CD4-positive, alpha-beta T cell treated with Interleukin-21 for 1 hour (primary cell): ENCODE results near the gene WDR5.
"Not testable (repeated sequence)": the region's sequence is repeated elsewhere in the genome, so short reads cannot be mapped to it uniquely, and the experiment has no call there.

Experiments used
- DNase-seq: peaks from one replicate; pipeline ENCODE4 v3.0.0-alpha.2; 2020

Gene WDR5

DNA sequence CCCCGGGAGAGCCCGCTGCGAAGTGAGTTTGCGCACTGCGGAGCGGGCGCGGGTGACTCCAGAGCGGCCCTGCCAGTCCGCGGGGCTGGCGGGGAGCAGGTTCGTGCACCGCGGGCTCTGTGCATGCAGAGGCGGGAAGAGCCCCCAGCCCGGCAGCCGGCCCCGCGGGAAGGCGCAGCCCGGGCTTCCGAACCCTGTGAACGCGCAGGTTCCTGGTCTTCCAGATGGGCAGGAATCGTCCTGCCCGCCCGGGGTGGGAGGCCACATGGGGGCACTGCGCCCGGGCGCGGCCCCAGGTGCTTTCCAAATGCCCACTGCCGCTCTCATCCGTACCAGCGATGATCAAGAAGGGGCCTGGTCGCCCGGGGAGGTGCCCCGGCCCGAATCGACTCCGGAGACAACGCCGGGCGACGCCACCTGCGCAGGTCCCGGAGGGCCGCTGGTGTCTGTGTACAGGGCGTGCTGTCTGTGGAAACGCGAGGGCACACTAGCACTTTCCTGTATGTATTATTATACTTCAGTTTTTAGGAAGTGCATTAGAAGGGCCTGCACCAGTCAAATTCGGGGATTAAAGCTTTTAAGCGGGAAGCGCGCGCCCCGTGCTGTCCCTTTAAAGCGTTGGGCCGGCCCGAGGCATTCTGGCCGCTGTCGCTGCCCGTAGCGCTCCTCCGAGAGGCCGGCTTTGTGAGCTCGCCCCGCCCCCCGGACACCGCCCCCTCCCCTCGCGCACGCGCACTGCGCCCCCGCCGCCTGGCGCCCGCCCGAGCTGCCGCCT is at the start of gene WDR5:
Gene WDR5, plus strand, starts transcription at position 740 of the 775 bp plus-strand sequence. CDS start 3,796 bp downstream, outside the sequence.
- DNase-seq, result peak; percentile 93

DNA sequence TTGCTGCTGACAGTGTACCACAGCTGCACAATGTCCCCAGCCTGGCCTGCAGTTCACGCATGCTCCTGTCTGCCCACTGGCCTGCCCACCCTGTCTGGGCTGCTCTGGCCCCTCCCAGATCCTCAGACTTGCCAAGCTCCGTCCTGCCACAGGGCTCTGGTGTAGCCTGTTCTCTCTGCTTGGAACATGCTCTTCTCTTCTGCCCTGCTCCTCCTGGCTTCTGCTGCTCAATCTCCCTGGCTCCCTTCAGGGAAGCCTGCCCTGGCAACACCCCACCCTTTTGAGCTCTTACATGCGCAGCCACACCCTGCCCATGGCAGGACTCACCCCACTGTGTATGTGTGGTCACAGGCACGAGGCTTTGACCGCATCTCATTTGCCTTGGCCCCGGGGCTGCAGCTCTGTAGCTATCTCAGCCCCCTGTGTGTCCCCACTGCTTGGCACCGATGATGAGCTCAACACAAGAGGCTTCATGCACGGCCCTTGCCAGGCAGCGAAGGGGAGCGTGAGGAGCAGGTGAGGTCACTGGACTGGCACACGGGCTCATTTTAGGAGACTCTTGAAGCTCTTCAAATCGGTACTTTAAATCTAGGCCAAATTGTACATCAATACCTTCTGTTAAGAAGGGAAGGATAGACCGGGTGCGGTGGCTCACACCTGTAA is 47.7 kb upstream of the WDR5 start:
- no peak for DNase-seq

DNA sequence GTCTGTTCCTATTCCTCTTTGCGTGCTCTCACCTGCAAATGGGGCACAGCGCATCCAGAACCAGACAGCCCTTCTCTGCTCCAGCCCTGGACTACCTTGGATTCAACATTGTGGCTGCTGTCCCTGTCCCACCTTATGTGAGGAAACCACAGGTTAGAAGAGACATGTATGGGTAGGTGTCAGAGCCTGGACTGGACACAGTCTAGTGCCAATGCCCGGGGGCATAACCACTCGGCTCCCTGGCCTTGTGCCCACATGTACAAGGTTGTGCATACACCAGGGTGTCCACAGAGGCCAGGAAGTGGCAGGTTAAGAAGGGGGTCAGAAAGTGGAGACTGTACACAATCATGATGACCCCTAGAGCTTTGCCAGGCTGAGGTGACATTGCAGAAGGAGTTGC is 45.9 kb upstream of the WDR5 start:
- DNase-seq, result no peak

DNA sequence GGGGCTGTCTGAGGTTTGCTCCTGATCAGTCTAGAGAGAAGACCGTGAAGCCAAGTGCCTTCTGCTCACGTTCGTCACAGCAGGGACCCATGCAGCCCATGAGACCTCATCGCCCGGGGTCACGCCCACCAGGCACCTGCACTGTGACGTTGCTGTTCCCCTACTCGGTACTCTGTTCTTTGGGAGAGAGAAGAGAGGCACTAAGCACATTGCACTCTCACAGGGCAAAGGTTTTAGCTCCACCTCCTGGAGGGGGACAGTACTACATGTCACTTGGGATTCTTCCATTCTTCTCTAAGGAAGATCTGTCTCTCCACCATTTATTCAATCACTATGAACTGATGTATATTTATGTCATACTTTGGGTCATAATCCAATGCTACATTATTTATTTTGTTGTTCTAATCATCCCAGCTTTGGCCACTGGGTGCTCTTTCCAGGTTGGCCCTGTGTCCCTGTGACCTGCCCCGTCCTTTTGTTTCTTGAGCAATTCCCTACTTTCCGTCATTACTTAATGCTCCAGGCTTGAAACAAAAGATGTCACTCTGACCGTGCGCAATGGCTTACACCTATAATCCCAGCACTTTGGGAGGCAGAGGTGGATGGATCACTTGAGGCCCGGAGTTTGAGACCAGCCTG is 36.6 kb upstream of the WDR5 start:
- DNase-seq, result peak; percentile 65

DNA sequence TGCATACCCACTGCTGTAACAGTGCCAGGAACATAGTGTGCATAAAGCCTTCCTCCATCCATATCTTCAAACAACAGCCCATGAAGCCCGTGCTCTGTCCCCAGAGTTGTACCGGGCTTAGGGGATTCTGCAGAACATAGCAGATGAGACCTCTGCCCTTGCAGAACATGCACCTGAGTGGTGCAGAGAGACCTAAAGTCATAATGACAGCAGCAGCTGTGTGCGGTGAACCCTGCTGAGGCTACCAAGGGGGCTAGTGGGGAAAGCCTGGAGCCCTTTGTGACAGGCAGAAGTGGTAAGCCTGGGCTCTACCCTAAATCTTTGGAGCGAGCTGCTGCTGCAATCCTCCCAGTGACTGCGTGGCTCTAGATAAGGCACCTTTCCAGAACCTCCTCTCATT is 35.8 kb upstream of the WDR5 start:
- DNase-seq, result no peak

DNA sequence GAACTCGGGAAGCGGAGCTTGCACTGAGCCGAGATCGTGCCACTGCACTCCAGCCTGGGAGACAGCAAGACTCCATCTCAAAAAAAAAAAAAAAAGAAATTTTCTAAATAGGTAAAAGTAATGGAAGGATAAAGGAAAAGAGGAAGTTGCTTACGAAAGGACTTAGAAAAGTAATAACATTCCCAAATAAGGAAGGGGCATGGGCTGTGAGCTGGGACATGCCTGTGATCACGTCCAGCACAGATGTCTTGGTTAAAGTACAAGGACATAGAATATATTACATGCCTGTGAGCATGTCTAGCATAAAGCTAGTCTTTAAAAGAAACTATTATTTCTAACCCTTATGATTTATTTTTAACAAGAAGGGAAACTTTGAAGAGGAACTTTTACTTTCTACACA is 34.7 kb upstream of the WDR5 start:
- not testable (repeated sequence) for DNase-seq

DNA sequence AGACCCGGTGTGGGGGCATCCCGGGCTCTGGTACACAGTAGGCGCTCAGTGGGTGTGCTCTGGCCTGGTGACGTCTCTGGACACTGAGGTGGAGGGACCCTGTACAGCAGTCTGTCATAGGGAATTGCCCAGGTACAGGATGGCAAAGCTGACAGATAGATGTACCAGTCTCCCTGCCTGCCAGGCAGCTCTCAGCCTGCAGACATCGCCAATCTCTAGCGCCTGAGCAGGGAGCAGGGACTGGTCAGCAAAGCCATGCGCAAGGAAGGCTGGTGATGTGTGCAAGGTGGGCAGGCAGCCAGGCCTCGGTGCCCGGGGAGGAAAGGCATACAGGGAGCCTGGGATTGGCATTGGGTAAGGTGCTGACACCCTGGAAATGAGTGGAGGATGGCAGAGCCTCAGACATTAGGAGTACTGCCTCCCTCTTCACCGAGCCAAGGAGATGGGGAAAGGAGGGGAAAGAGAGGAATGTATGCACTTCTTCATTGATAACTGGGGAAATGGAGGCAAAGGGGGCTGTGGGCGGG is 34.2 kb upstream of the WDR5 start:
- no peak for DNase-seq

DNA sequence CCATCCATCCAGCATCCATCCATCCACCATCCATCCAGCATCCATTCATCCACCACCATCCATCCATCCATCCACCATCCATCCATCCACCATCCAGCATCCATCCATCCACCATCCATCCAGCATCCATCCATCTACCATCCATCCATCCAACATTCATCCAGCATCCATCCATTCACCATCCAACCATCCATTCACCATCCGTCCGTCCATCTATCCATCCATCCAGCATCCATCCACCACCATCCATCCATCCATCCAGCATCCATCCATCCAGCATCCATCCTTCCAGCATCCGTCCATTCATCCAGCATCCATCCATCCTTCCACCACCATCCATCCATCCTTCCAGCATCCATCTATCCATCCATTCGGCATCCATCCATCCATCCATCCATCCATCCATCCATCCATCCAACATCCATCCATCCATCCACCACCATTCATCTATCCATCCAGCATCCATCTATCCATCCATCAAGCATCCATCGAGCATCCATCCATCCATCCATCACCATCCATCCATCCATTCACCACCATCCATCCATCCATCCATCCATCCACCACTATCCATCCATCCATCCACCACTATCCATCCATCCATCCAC is 32.4 kb upstream of the WDR5 start:
- no peak for DNase-seq

DNA sequence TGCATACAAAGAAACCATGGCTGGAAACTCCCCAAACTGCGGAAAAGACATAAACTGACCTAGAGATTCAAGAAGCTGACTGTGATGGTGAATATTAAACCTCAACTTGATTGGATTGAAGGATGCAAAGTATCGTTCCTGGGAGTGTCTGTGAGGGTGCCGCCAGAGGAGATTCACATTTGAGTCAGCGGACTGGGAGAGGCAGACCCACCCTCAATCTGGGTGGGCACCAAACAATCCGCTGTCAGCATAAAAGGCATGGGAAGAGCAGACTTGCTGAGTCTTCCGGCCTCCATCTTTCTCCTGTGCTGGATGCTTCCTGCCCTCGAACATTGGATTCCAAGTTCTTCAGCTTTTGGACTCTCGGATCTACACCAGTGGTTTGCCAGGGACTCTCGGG is 24.8 kb upstream of the WDR5 start:
- no peak for DNase-seq

DNA sequence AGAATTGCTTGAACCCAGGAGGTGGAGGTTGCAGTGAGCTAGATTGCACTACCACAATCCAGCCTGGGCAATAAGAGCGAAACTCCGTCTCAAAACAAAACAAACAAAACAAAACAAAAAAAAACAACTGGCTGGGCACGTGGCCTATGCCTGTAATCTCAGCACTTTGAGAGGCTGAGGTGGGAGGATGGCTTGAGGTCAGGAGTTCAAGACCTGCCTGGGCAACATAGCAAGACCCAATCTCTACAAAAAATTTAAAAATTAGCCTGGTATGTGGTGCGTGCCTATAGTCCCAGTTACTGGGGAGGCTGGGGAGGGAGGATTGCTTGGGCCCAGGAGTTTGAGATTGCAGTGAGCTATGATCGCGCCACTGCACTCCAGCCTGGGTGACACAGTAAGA is 23.3 kb upstream of the WDR5 start:
- DNase-seq, result no peak

DNA sequence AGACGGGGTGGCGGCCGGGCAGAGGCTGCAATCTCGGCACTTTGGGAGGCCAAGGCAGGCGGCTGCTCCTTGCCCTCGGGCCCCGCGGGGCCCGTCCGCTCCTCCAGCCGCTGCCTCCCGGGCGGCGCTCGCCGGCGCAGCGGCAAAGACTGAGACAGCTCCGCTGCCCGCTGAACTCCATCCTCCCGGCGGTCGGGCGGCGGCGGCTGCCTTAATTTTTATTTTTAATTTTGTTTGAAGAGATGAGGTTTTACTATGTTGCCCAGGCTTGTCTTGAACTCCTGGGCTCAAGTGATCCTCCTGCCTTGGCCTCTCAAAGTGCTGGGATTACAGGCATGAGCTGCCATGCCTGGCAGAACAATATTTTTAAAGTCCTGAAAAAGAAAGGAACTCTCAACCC is 16.9 kb upstream of the WDR5 start:
- DNase-seq, result not testable (repeated sequence)

DNA sequence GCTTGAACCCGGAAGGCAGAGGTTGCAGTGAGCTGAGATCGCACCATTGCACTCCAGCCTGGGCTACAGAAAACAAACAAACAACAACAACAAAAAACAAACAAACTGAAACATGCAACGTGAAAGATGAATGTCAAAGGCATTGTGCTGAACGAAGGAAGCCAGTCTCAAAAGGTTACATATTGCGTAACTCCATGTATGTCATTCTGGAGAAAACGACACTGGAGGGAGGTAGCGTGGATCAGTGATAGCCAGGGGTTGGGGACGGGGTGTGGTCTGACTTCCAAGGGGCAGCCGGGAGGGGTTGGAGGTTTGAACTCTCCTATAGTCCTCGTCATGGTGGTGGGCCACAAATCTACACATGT is 12.1 kb upstream of the WDR5 start:
- DNase-seq, result no peak

DNA sequence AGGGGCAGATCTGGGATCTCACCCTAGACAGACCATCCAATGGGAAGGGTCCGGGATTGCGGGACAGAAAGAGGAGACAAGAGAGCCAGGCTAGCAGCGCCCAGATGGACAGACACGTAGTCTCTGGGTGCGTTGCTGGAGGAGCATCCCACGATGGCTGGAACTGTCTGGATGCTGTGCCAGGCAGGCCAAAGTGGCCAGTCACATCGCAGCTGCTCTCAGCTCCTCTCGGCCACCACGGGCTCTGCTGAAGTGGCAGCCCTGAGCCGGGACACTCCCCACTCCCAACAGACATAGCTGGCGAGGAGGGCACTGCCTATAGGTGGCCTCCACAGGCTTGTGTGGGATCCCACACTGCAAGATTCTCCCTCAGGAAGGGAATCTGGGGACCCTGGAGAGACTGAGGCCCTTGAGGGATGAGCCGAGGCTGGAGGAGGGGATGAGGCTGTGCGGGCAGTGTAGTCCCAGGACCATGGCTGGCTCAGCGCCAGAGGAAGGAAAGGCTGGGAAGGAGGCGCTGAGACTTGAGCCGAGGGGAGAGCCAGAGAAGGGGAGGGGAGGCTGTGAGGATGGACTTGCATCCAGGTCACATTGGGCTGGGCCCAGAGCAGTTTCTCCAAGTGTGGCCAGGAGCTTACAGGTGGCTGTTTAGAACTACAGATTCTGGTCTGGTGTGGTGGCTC is 10.3 kb upstream of the WDR5 start:
- DNase-seq, result no peak

DNA sequence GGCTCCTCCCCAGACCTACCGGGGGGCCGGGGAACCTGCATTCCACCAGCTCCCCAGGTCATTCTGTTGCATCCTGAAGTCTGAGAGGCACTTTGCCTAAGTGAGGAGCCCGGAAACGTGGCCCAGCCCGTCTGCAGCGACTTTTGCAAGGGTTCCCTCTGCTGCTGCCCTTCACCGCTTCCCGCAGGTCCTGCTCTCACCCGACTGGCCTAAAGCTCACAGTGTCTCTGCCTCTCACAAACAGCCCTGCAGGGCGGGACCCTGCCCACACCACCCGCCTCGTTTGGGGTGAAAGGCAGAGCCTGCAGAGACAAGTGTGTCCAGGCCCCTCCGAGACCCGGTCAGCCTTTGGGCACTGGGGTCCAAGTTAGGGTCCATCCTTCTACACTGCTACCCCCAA is 9.5 kb upstream of the WDR5 start:
- DNase-seq, result no peak

DNA sequence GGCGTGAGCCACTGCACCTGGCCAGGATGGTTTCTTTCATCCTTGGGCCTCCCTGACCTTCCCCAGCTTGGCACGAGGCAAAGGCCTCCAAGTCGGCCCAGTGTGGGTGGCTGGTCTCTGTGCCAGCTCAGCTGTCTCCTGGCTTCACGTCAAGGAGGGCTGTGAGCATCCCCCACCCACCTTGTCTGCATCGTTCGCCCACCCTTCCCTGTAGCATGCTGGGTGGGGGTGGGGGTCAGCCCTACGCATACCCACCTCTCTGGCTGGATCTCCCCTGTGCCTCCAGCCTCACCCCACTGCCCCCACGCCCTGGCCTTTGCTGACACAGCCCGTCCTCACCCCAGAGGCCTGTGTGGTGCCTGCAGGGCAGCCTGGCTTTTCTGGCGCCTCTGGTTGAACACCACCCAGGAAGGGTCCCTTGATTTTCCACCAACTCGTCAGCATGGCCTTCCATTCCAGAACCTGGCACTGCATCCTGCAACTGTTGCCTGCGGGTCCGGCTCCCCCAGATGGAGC is 8.8 kb upstream of the WDR5 start:
- no peak for DNase-seq

DNA sequence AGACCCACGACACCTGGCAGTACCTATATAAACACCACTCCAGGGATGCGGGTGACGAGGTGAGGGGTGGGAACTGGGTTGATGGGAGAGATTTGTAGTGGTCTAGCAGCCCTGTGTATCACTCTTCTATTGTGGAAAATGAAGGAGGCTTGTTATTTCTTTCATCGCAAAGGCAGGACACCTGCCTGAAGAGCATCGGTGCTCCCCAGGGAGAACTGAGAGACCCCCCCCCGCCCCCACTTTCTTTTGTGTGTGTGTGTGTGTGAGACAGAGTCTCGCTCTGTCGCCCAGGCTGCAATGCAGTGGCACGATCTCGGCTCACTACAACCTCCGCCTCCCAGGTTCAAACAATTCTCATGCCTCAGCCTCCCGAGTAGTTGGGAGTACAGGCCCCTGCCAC is 8.3 kb upstream of the WDR5 start:
- no peak for DNase-seq

DNA sequence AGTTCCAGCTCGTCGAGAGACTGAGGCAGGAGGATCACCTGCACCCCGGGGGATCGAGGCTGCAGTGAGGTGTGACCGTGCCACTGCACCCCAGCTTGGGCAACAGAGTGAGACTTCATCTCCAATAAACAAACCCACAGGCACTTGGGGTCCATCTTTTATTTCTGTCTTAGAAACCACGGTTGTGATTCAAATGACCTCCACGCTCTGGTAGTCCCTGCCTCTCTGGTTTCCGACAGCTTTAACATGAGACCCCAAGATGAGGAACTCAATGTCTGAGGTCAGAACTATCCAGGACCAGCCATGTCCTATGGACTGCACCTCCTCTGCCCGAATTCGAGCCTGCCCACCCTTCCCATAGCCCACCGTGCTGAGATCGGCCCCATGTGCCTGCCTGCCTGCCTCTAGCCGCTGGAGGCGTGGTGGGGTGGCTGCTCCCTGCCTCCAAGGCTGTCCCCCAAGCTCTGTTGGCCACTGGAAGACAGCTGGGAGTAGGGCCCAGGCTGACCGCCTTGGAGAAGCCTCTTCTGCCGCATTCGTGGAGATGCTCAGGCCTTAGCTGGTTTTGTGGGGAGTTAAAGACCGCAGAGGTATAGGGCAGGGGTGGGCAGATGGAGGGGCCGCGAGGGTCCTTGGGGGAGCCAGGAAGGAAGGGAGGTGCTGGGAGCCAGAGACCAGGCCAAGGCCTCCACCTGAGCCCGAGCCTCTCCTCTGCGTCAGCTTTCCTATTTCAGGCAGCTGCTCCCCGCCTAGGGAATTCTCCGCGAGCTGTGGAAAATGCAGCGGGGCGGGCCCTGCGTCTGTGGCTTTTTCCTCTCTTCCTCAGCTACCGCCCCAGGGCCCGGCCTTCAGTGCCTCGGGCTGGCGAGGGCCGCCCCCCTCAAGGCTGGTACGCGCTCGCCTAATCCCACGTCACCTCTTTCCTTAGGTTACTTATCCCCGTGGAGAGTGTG is 6.9 kb upstream of the WDR5 start:
- no peak for DNase-seq

DNA sequence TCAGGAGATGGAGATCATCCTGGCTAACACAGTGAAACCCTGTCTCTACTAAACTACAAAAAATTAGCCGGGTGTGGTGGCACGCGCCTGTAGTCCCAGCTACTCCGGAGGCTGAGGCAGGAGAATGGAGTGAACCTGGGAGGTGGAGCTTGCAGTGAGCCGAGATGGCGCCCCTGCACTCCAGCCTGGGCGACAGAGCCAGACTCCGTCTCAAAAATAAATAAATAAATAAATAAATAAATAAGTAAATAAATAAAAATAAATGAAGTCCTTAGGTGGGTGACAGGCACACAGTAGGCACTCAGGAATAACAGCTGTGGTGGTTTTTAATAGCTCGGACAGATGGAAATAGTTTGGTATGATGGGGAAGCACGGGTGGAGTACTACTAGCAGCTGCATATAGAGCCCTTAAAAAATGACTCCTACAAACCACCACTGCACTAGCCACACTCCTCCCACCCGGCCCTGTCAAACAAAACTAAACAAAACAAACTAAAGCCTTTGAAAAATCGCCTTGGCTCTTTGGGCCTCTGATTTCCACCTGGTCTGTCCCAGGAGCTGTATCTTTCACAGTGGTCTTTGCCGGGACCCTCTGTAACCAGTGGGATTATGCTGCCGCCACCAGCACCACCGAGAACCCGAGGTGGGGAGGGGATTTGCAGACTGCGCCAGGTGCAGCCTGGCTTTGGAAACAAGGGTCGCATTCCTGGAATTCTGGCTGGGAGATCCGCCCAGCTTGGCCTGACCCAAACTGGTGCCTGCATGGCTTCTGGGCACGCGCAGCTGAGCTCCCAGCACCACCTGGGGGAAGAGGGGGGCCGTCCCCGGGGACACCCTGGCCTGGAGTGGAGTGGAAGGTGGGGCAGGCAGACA is 5.1 kb upstream of the WDR5 start:
- DNase-seq, result no peak

DNA sequence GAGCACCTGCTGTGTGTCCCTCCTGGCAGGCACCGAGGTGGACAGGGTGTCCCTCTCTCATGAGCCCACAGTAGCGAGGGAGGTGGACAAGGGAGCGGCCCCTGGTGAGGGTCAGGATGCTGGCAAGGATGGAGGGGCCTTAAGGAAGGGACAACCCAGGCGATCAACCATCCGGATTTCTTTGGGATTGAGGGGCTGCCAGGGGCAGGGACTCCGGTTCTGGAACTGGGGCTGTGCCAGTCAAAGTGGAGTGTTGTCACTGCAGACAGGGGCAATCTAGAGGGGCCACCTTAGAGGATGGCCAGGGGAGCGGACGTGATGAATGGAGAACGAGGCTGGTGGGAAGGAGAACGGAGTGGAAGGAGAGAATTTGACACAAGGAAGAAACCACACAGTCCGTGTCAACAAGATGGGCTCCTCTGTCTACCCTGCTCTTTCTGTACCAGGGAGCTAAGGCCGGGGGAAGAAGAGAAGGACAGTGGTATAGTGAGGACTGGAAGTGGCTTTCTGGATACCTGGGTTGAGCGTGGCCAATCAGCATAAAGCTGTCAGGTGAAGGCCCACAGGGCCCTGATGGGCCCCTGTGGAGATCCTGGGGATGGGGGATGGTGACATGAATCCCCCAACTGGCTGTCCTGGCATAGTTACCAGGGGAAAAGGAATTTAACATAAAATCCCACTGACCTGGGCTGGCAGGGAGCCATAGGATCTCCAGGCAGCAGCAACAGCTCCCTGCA is 4.2 kb upstream of the WDR5 start:
- no peak for DNase-seq
